GM19397 (cell line): ENCODE measurements around the gene FGF1.

Experiments
- ATAC-seq: cut with Tn5 transposase; IDR thresholded peaks from one replicate; pipeline ENCODE4 v1.9.1; 2021; ENCODE audit warnings: mild to moderate bottlenecking, moderate library complexity; ENCODE audit not compliant: unreplicated experiment

Gene FGF1

GRCh38 chr5:142587354-142587965 lies 98.4 kb downstream of the FGF1 start:
- no peak for ATAC-seq

GRCh38 chr5:142586552-142586951 lies 99.3 kb downstream of the FGF1 start:
- no peak for ATAC-seq

GRCh38 chr5:142585451-142585850 lies 100.4 kb downstream of the FGF1 start:
- ATAC-seq, result no peak

GRCh38 chr5:142584891-142585290 lies 101.0 kb downstream of the FGF1 start:
- ATAC-seq, result no peak

- no peak for ATAC-seq
These were observed 107.6 kb downstream of the FGF1 start for GRCh38 chr5:142578161-142578830.

- ATAC-seq, result no peak
These were observed 109.1 kb downstream of the FGF1 start for GRCh38 chr5:142576804-142577203.

- no peak for ATAC-seq
These were observed 109.6 kb downstream of the FGF1 start for GRCh38 chr5:142576303-142576702.

- ATAC-seq, result no peak
These were observed 113.9 kb downstream of the FGF1 start for GRCh38 chr5:142572006-142572405.

- ATAC-seq, result no peak
These were observed 114.5 kb downstream of the FGF1 start for GRCh38 chr5:142571371-142571770.

- ATAC-seq, result no peak
These were observed 116.0 kb downstream of the FGF1 start for GRCh38 chr5:142569905-142570304.

- no peak for ATAC-seq
These were observed 116.9 kb downstream of the FGF1 start for GRCh38 chr5:142568996-142569335.

- ATAC-seq, result no peak
These were observed 117.5 kb downstream of the FGF1 start for GRCh38 chr5:142568283-142568995.

- ATAC-seq, result no peak
These were observed 124.3 kb downstream of the FGF1 start for GRCh38 chr5:142561486-142562097.

GRCh38 chr5:142561029-142561428 lies 124.9 kb downstream of the FGF1 start:
- no peak for ATAC-seq

- no peak for ATAC-seq
These were observed 133.8 kb downstream of the FGF1 start for GRCh38 chr5:142552107-142552506.

GRCh38 chr5:142551338-142552067 lies 134.4 kb downstream of the FGF1 start:
- no peak for ATAC-seq

- no peak for ATAC-seq
These were observed 135.4 kb downstream of the FGF1 start for GRCh38 chr5:142550471-142550870.

GRCh38 chr5:142549834-142550233 lies 136.1 kb downstream of the FGF1 start:
- no peak for ATAC-seq

GRCh38 chr5:142548739-142549275 lies 137.1 kb downstream of the FGF1 start:
- ATAC-seq, result no peak

GRCh38 chr5:142547445-142548380 lies 138.2 kb downstream of the FGF1 start:
- ATAC-seq, result no peak
